ENCODE results near the gene FBXW11.

The FBXW11 gene

GRCh38 chr5:172050080-172050479 is 43.6 kb upstream of the FBXW11 start:
- DNase-seq (ENCODE audit: low read depth), result no peak
- TF ChIP-seq, protein P1, sequence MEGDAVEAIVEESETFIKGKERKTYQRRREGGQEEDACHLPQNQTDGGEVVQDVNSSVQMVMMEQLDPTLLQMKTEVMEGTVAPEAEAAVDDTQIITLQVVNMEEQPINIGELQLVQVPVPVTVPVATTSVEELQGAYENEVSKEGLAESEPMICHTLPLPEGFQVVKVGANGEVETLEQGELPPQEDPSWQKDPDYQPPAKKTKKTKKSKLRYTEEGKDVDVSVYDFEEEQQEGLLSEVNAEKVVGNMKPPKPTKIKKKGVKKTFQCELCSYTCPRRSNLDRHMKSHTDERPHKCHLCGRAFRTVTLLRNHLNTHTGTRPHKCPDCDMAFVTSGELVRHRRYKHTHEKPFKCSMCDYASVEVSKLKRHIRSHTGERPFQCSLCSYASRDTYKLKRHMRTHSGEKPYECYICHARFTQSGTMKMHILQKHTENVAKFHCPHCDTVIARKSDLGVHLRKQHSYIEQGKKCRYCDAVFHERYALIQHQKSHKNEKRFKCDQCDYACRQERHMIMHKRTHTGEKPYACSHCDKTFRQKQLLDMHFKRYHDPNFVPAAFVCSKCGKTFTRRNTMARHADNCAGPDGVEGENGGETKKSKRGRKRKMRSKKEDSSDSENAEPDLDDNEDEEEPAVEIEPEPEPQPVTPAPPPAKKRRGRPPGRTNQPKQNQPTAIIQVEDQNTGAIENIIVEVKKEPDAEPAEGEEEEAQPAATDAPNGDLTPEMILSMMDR (IDR thresholded peaks at IDR 0.05; ENCODE audit: low read depth, low read length, missing control alignments), result no peak
- no peak overlapping the region for H3K4me3 ChIP-seq (ENCODE audit: low read depth, low read length)

GRCh38 chr5:172049226-172049796 is 42.9 kb upstream of the FBXW11 start:
- DNase-seq (ENCODE audit: low read depth), result no peak
- TF ChIP-seq, protein P1 (IDR thresholded peaks at IDR 0.05; ENCODE audit: low read depth, low read length, missing control alignments), result no peak
- H3K4me3 ChIP-seq (ENCODE audit: low read depth, low read length), result no peak overlapping the region

DNA sequence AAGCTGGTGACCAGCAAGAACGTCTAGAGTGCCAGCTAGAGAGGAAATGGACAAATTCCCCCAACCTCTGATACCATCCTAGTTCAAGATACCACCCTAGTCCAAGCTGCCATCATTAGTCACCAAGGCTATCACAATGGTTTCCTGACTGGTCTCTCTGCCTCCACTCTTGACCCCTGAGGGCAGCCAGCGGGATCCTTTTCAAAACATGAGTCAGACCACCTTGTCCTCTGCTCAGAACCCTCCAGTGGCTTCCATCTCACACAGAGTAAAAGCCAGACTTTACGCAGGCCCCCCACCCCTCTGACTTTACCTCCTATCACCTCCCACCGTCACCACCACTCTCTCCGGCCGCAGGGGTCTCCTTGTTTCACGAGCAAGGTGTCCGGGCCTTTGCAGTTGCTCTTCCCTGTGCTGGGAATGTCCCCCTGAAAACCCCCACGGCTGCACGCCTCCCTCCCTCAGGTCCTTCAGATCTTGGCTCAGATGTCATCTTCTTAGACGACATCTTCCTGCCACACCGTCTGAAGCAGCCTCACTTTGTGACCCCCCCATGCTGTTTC is 42.2 kb upstream of the FBXW11 start:
- DNase-seq (ENCODE audit: low read depth), result no peak
- TF ChIP-seq, protein P1 (IDR thresholded peaks at IDR 0.05; ENCODE audit: low read depth, low read length, missing control alignments), result no peak
- no peak overlapping the region for H3K4me3 ChIP-seq (ENCODE audit: low read depth, low read length)

DNA sequence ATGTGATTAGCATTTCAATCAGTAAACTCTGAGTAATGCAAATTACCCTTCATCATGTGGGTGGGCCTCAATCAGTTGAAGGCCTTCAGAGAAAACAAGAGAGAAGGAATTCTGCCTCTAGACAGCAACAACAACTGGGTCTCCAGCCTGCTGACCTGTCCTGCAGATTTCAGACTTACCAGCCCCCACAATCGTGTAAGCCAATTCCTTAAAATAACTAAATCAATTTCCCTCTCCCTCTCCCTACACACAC is 41.7 kb upstream of the FBXW11 start:
- TF ChIP-seq, protein P1 (IDR thresholded peaks at IDR 0.05; ENCODE audit: low read depth, low read length, missing control alignments), result no peak
- H3K4me3 ChIP-seq (ENCODE audit: low read depth, low read length), result no peak overlapping the region
- DNase-seq (ENCODE audit: low read depth), result no peak

GRCh38 chr5:172046593-172046992 is 40.2 kb upstream of the FBXW11 start:
- no peak for DNase-seq (ENCODE audit: low read depth)
- H3K4me3 ChIP-seq (ENCODE audit: low read depth, low read length), result no peak overlapping the region
- TF ChIP-seq, protein P1 (IDR thresholded peaks at IDR 0.05; ENCODE audit: low read depth, low read length, missing control alignments), result no peak

GRCh38 chr5:172045315-172045632 is 38.8 kb upstream of the FBXW11 start:
- DNase-seq (ENCODE audit: low read depth), result no peak
- no peak overlapping the region for H3K4me3 ChIP-seq (ENCODE audit: low read depth, low read length)
- TF ChIP-seq, protein P1 (IDR thresholded peaks at IDR 0.05; ENCODE audit: low read depth, low read length, missing control alignments), result no peak

DNA sequence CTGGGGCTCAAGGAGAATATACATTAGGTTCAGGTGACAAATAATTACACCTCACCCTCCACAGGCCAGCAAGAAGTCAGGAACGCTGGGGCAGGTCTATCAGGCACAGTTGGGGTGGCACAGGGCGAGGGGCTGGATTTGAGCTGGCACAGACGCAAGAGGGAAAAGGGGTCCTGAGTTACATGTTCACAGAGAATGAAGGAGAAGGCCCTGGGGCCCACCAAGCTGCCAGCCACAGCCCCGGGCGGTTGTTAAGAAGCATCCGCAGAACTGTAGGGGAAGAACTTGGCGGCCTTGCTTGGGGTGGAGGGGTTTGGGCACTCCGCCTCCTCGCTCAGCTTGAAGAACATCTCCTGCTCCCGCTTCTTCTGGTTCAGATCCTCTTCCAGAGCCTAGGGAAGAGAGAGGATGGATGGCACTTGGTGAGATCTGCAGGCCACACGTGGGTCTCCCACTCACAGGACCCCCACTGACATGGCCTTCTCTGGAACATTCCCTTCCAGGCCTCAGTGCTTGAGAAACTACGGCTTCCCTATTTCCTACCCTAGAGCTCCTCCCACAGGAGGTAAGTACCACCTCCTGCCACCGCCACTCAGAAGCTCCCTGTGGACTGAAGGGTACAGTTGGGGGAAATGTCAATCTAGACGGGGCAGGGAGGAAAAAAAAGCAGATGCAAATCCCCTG is 38.3 kb upstream of the FBXW11 start:
- TF ChIP-seq, protein P1 (IDR thresholded peaks at IDR 0.05; ENCODE audit: low read depth, low read length, missing control alignments), result no peak
- H3K4me3 ChIP-seq (ENCODE audit: low read depth, low read length), result no peak overlapping the region
- DNase-seq (ENCODE audit: low read depth), result no peak

All from GM12864 (cell line).